ENCODE data around the gene LAD1.

LAD1 gene

DNA sequence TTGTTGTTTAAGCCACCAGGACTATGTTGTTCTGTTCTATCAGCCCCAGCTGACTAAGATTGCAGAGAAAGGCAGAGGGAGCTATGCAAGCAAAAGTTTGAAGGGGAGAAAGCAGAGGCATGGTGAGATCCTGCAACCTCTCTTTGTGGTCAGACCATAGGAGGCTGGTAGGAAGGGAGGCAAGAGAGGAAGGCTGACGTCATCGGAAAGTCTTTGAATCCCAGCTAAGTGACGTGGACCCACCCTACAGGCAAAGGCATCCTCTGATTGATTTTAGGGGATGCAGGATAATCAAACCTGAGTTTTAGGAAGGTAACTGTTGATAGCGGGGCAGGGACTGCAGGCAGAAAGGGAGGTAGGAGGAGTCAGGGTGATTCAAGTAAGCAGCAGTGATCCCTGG is 45.7 kb upstream of the LAD1 start:
- H3K4me3 ChIP-seq (replicated peaks; ENCODE audit: insufficient read depth, low read length): no peak overlapping the region
- no peaks in the 10 kb centered on the region for H3K27me3 ChIP-seq (ENCODE audit: insufficient read depth, poor library complexity, severe bottlenecking)
- DNase-seq (ENCODE audit: low read depth in 1 of 2, low spot score in 1 of 2): no peak
- no peak overlapping the region for H3K27ac ChIP-seq (replicated peaks)
- no peak for TF ChIP-seq REST (IDR thresholded peaks at IDR 0.05; ENCODE audit: insufficient replicate concordance, low read depth)
- no peak for TF ChIP-seq POLR2AphosphoS5 (IDR thresholded peaks at IDR 0.05; ENCODE audit: low read depth)
- TF ChIP-seq GABPA (IDR thresholded peaks at IDR 0.05; ENCODE audit: low read depth): no peak
- TF ChIP-seq SPI1 (IDR thresholded peaks at IDR 0.05; ENCODE audit: borderline replicate concordance, low read depth): no peak
- TF ChIP-seq, protein P1, sequence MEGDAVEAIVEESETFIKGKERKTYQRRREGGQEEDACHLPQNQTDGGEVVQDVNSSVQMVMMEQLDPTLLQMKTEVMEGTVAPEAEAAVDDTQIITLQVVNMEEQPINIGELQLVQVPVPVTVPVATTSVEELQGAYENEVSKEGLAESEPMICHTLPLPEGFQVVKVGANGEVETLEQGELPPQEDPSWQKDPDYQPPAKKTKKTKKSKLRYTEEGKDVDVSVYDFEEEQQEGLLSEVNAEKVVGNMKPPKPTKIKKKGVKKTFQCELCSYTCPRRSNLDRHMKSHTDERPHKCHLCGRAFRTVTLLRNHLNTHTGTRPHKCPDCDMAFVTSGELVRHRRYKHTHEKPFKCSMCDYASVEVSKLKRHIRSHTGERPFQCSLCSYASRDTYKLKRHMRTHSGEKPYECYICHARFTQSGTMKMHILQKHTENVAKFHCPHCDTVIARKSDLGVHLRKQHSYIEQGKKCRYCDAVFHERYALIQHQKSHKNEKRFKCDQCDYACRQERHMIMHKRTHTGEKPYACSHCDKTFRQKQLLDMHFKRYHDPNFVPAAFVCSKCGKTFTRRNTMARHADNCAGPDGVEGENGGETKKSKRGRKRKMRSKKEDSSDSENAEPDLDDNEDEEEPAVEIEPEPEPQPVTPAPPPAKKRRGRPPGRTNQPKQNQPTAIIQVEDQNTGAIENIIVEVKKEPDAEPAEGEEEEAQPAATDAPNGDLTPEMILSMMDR (IDR thresholded peaks at IDR 0.05; ENCODE audit: insufficient read depth, low read length): no peak

- no peak overlapping the region for H3K4me3 ChIP-seq (replicated peaks; ENCODE audit: insufficient read depth, low read length)
- H3K27me3 ChIP-seq (ENCODE audit: insufficient read depth, poor library complexity, severe bottlenecking): peaks cover 2% of the 10 kb centered on the region
- H3K27ac ChIP-seq (replicated peaks): no peak overlapping the region
- TF ChIP-seq REST (IDR thresholded peaks at IDR 0.05; ENCODE audit: insufficient replicate concordance, low read depth) (no peak), SPI1 (IDR thresholded peaks at IDR 0.05; ENCODE audit: borderline replicate concordance, low read depth) (no peak), GABPA (IDR thresholded peaks at IDR 0.05; ENCODE audit: low read depth) (no peak), POLR2AphosphoS5 (IDR thresholded peaks at IDR 0.05; ENCODE audit: low read depth) (no peak)
- TF ChIP-seq, protein P1 (IDR thresholded peaks at IDR 0.05; ENCODE audit: insufficient read depth, low read length): no peak
- no peak for DNase-seq (ENCODE audit: low read depth in 1 of 2, low spot score in 1 of 2)
Observed at GRCh38 chr1:201443747-201444146, 44.6 kb upstream of the LAD1 start.

DNA sequence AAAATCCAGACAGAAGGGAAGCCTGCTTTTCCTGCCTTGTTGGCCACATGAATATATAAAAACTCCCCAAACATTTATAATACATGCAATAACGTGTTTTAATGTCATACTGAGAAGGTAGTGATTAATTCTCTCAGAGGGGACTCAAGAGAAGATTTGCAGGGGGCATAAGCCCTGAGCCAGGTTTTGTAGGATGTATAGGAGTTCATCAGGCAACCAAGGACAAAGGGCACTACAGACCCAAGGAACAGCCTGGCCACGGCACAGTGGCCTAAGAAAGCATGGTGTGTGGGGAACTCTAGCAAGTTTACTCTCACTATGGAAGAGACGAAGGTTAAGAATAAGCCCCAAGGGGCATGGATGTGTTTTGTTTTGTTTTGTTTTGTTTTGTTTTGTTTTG is 37.8 kb upstream of the LAD1 start:
- H3K27ac ChIP-seq (replicated peaks): no peak overlapping the region
- no peak overlapping the region for H3K4me3 ChIP-seq (replicated peaks; ENCODE audit: insufficient read depth, low read length)
- no peak for DNase-seq (ENCODE audit: low read depth in 1 of 2, low spot score in 1 of 2)
- peaks cover 2% of the 10 kb centered on the region for H3K27me3 ChIP-seq (ENCODE audit: insufficient read depth, poor library complexity, severe bottlenecking)
- no peak for TF ChIP-seq SPI1 (IDR thresholded peaks at IDR 0.05; ENCODE audit: borderline replicate concordance, low read depth)
- TF ChIP-seq REST (IDR thresholded peaks at IDR 0.05; ENCODE audit: insufficient replicate concordance, low read depth): no peak
- TF ChIP-seq, protein P1 (IDR thresholded peaks at IDR 0.05; ENCODE audit: insufficient read depth, low read length): no peak
- no peak for TF ChIP-seq POLR2AphosphoS5 (IDR thresholded peaks at IDR 0.05; ENCODE audit: low read depth)
- TF ChIP-seq GABPA (IDR thresholded peaks at IDR 0.05; ENCODE audit: low read depth): no peak
